Right lobe of liver (tissue), 4 donors: ENCODE data around the gene GALNT12.

Experiments used
- POLR2A ChIP-seq: fragments of 450-650 bp; IDR thresholded peaks from one replicate; pipeline ENCODE4 v1.6.1; 2017; ENCODE audit warnings: antibody characterized with exemption, mild to moderate bottlenecking
- TF ChIP-seq, protein P1 (sequence below), 4 donors: fragments of 200-600 bp in 3 of 4; fragments of 450-650 bp in 1 of 4; IDR thresholded peaks; one replicate each; pipeline versions ENCODE4 v1.5.1 to v1.8.0; 2016 to 2022; ENCODE audit warnings: antibody characterized with exemption in 4 of 4, mild to moderate bottlenecking in 2 of 4
- donor health status: DM: no; HTN: no; CAD: no.
- donor health status: DM: no; HTN: no; CAD: no.
- donor health status: DM: no; HTN: yes; CAD: no.

DNA sequence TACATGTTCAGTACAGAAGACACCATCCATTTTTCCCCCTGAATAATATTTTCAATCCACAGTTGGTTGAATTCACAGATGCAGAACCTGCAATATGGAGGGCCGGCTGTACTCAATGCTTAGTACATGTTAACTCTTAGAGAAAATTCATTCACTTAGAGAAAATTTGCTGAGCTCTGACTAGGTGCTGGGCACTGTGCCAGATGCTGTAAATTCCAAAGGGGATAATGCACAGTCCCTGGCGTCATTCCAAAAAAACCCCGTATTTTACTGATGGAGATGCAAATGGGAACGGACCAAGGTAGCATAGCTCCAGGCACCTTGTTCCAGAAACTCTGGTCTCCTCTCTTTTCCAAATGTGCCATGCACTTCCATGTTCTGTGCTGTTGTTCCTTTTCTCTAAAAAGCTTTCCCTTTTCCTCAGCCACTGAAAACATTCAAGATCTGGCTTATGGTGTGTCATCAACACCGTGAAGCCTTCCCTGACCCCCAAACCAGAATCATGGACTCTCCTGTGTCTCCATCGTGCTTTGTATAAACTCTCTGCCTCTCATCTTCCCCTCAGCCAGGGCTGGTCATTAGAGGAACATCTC is 80.5 kb downstream of the GALNT12 start:
- no peak for TF ChIP-seq POLR2A
- TF ChIP-seq, protein P1, sequence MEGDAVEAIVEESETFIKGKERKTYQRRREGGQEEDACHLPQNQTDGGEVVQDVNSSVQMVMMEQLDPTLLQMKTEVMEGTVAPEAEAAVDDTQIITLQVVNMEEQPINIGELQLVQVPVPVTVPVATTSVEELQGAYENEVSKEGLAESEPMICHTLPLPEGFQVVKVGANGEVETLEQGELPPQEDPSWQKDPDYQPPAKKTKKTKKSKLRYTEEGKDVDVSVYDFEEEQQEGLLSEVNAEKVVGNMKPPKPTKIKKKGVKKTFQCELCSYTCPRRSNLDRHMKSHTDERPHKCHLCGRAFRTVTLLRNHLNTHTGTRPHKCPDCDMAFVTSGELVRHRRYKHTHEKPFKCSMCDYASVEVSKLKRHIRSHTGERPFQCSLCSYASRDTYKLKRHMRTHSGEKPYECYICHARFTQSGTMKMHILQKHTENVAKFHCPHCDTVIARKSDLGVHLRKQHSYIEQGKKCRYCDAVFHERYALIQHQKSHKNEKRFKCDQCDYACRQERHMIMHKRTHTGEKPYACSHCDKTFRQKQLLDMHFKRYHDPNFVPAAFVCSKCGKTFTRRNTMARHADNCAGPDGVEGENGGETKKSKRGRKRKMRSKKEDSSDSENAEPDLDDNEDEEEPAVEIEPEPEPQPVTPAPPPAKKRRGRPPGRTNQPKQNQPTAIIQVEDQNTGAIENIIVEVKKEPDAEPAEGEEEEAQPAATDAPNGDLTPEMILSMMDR (IDR thresholded peaks at IDR 0.05) = no peak
